Glutamatergic neuron (in vitro differentiated cells): ENCODE measurements around the gene HMGCS2. TPM values are rescaled to one million over a fixed set of nuclear protein-coding genes. Genes with fewer than 3 reads are reported as not detected.
"Not testable (repeated sequence)": the region's sequence is repeated elsewhere in the genome, so short reads cannot be mapped to it uniquely, and the experiment has no call there.

ENCODE experiments used
- DNase-seq: peaks from one replicate; pipeline ENCODE4 v3.0.0; 2022
- H3K27ac Mint-ChIP-seq: one replicate; pipeline ENCODE4 v1.8.0; 2020; ENCODE audit warnings: mild to moderate bottlenecking, mixed read lengths, inconsistent platforms; ENCODE audit not compliant: unreplicated experiment
- H3K27me3 Mint-ChIP-seq: one replicate; pipeline ENCODE4 v1.8.0; 2020; ENCODE audit warnings: mild to moderate bottlenecking, moderate library complexity, mixed read lengths, inconsistent platforms; ENCODE audit not compliant: unreplicated experiment
- H3K36me3 Mint-ChIP-seq: one replicate; pipeline ENCODE4 v1.8.0; 2020; ENCODE audit warnings: mild to moderate bottlenecking, mixed read lengths, inconsistent platforms; ENCODE audit not compliant: unreplicated experiment
- H3K4me1 Mint-ChIP-seq: one replicate; pipeline ENCODE4 v1.8.0; 2020; ENCODE audit warnings: mild to moderate bottlenecking, low read depth, mixed read lengths, inconsistent platforms; ENCODE audit not compliant: unreplicated experiment
- H3K4me3 Mint-ChIP-seq: one replicate; pipeline ENCODE4 v1.8.0; 2020; ENCODE audit warnings: mild to moderate bottlenecking, mixed read lengths, inconsistent platforms; ENCODE audit not compliant: unreplicated experiment
- H3K9me3 Mint-ChIP-seq: one replicate; pipeline ENCODE4 v1.8.0; 2020; ENCODE audit warnings: mild to moderate bottlenecking, moderate library complexity, mixed read lengths, inconsistent platforms; ENCODE audit not compliant: unreplicated experiment
- total RNA-seq: library from RNA; stranded (reverse); fragmentation: NEBNext Ultra II Directional; extraction: Animal tissue kit (Norgen Biotek cat#: 25700); gene quantifications from one replicate; pipeline ENCODE4 v1.2.1, GENCODE V29; 2021; ENCODE audit not compliant: unreplicated experiment
- TF ChIP-seq, protein P1 (sequence below): fragments of 200-600 bp; sonication (generic); IDR thresholded peaks from one replicate; pipeline ENCODE4 v1.5.0; 2021; ENCODE audit not compliant: partially characterized antibody, unreplicated experiment

The HMGCS2 gene
- total RNA-seq, 1 donor from 2014 or later, result not detected

DNA sequence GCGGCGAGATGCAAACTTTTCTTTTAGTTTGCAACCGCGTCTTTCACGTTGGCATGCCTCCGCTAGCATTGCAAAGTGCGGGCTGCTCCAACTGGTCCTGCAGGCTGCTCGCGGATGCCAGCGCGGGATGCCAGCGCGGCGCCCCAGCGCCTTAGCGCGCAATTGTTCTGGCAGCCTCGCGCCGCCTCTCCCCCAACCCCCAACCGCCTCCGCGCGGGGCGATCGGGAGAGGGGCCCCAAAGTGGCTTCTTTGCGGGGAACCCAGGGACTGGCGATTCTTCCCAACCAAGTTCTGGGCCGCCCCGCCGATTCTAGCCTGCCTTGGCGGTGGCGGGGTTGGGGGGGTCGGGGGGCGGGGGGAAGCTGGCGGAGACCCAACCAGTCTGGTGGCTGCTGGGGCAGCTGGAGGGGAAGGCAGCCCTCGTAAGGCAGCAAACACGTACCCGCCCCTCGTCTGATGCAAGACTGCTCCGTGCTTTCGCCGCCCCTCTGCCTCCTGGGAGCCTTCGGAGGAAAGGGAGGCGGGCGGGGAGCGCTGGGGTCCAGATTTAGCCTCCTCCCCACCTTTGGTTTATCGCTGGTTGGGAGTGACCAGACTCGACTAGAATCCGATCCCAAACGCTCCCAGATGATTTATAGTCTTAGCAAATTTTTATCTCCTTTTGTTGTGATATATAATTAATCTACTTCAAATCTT lies 56.2 kb downstream of the HMGCS2 start:
- peaks cover 33% of the 10 kb centered on the region for H3K4me1 Mint-ChIP-seq
- H3K27me3 Mint-ChIP-seq, result peaks cover 15% of the 10 kb centered on the region
- H3K27ac Mint-ChIP-seq, result peak overlapping the region; percentile 96
- TF ChIP-seq, protein P1, sequence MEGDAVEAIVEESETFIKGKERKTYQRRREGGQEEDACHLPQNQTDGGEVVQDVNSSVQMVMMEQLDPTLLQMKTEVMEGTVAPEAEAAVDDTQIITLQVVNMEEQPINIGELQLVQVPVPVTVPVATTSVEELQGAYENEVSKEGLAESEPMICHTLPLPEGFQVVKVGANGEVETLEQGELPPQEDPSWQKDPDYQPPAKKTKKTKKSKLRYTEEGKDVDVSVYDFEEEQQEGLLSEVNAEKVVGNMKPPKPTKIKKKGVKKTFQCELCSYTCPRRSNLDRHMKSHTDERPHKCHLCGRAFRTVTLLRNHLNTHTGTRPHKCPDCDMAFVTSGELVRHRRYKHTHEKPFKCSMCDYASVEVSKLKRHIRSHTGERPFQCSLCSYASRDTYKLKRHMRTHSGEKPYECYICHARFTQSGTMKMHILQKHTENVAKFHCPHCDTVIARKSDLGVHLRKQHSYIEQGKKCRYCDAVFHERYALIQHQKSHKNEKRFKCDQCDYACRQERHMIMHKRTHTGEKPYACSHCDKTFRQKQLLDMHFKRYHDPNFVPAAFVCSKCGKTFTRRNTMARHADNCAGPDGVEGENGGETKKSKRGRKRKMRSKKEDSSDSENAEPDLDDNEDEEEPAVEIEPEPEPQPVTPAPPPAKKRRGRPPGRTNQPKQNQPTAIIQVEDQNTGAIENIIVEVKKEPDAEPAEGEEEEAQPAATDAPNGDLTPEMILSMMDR, result no peak
- H3K4me3 Mint-ChIP-seq, result peak overlapping the region; percentile 93
- peaks cover 30% of the 10 kb centered on the region for H3K9me3 Mint-ChIP-seq
- DNase-seq, result peak; percentile 91
- H3K36me3 Mint-ChIP-seq, result no peaks in the 10 kb centered on the region

DNA sequence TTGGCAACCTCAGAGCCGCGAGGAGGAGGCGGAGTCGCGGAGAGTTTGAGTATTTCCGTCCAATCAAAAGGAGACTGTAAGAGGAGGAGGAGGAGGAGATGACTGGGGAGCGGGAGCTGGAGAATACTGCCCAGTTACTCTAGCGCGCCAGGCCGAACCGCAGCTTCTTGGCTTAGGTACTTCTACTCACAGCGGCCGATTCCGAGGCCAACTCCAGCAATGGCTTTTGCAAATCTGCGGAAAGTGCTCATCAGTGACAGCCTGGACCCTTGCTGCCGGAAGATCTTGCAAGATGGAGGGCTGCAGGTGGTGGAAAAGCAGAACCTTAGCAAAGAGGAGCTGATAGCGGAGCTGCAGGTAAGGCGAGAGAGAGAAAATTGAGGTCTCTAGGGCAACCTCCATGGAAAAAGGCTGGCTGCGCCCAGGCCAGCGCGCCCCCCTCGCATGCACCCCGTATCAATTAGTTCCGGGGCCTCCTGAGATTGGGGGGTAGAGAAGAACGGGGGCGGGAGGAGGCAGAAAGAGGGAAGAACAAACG lies 56.8 kb downstream of the HMGCS2 start, which contains the start of gene PHGDH:
PHGDH (plus strand) TSS at position 131 of the 538 bp plus-strand sequence; CDS start at position 220, 89 bp downstream.
- Mint-ChIP-seq H3K4me1 (peaks cover 33% of the 10 kb centered on the region), H3K36me3 (no peaks in the 10 kb centered on the region), H3K4me3 (peak within 1 kb of the TSS; percentile 93), H3K9me3 (peaks cover 30% of the 10 kb centered on the region), H3K27me3 (peaks cover 17% of the 10 kb centered on the region), H3K27ac (peak within 1 kb of the TSS; percentile 96)
- peak; percentile 74 for DNase-seq
- TF ChIP-seq, protein P1, result no peak

DNA sequence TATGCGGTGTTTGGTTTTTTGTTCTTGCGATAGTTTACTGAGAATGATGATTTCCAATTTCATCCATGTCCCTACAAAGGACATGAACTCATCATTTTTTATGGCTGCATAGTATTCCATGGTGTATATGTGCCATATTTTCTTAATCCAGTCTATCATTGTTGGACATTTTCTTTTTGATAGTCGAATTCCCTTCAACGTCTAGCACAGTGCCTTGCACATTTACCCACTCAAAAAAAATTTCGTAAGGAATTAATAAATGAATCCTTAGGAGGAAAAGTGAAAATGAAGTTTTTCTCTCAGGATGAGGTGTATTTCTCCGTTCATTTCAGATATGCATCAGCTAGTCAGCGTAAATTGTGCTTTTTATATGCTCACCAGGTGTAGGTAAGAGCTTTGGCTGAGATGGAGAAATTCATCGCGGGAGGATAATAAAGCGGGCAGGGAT lies 57.3 kb downstream of the HMGCS2 start:
- not testable (repeated sequence) for H3K36me3 Mint-ChIP-seq, DNase-seq
- H3K9me3 Mint-ChIP-seq, result peaks cover 30% of the 10 kb centered on the region
- H3K27me3 Mint-ChIP-seq, result peaks cover 17% of the 10 kb centered on the region
- peak overlapping the region; percentile 90 for H3K27ac Mint-ChIP-seq
- H3K4me1 Mint-ChIP-seq, result peaks cover 29% of the 10 kb centered on the region
- H3K4me3 Mint-ChIP-seq, result peak overlapping the region; percentile 93

DNA sequence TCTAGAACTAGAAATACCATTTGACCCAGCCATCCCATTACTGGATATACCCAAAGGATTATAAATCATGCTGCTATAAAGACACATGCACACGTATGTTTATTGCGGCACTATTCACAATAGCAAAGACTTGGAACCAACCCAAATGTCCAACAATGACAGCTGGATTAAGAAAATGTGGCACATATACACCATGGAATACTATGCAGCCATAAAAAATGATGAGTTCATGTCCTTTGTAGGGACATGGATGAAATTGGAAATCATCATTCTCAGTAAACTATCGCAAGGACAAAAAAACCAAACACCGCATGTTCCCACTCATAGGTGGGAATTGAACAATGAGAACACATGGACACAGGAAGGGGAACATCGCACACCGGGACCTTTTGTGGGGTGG lies 62.1 kb downstream of the HMGCS2 start:
- DNase-seq, H3K4me3 Mint-ChIP-seq, H3K9me3 Mint-ChIP-seq, H3K27me3 Mint-ChIP-seq, H3K4me1 Mint-ChIP-seq, H3K27ac Mint-ChIP-seq: not testable (repeated sequence)
- peaks cover 15% of the 10 kb centered on the region for H3K36me3 Mint-ChIP-seq

DNA sequence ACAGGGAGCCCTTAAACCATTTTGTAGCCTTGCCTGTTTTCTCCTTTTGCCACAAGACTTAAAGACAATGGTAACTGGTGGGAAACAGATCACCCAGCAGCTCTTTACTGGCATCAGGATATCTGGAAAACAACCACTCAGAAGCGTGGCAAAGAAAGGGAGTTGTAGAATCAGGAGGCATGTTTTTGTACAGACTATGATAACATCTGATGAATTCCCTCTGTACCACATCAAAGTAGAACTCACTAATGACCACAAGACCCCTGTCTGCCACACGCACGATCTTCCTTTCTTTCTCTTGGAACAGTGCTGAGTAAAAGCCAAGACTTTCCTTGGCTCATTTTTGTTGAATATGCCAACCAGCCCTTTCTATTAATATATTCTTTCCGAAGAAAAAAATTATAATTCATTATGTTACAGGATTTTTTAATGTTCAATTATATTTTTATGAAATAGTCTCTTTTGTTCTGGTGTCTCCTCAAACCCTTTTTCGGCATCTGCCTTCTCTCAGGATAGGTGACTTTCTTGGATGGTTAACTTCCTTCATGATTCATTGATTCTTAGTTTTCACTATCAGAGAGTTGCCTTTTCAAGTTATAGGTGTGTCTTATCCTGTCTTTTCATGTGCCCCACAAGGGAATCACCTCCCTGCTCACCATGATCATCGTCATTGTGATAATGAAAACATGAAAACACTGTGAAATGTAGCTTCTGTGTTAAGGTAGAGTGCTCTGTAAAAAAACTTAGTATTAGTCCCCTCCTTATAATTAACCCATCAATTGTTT lies 64.8 kb downstream of the HMGCS2 start:
- Mint-ChIP-seq H3K4me3 (no peak overlapping the region), H3K9me3 (peaks cover 6% of the 10 kb centered on the region), H3K4me1 (no peaks in the 10 kb centered on the region), H3K36me3 (peaks cover 26% of the 10 kb centered on the region), H3K27ac (no peak overlapping the region), H3K27me3 (peaks cover 2% of the 10 kb centered on the region)
- TF ChIP-seq, protein P1, result no peak
- DNase-seq, result no peak
